ENCODE measurements around the gene FOSB. TPM values are rescaled to one million over a fixed set of nuclear protein-coding genes. Genes with fewer than 3 reads are reported as not detected.

Gene FOSB
- total and polyA plus RNA-seq, 9 of the 15 experiments (the other 6 are each of a cell fraction or from before 2014, with no cell fraction given) = 0.11 to 2.7 (median 0.73) TPM

DNA sequence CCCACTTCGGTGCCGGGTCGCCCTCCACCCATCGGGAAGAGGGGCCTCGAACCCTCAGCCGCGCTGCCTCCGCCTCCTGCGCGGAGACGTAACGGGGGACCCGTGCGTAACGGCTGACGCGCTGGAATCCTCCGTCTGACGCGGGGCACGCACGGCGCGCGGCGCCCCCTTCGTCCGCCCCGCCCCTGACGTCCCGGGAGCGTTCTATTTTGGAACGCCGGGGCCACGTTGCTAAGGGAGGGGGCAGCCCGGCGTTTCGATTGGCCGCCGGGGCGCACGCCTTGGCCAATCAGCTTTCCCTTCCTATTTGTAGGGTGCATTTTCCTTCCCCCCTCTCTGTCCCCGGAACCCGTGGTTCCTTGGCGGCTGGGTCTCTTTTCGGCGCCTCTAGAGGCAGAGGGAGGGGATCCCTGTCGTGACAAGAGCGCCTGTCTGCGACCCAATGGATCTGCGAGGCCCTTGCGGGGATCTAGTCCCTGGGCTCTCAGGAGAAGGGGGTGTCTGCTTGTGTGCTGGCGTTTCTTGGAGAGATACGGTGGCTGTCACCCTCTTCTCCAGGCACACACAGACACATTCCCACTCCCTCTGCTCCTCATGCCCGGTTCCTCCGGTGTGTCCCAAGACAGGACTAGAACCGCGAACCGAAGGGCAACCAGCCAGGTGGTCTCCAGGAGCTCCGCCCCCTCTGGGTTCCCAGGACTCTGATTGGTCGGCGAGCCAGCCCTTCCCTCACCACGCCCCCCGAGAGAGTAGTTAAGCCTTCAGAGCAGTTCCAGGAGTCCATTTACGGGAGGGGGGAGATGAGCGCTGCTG lies 1.5 kb downstream of the FOSB start (continued):
- TF ChIP-seq, protein P1, sequence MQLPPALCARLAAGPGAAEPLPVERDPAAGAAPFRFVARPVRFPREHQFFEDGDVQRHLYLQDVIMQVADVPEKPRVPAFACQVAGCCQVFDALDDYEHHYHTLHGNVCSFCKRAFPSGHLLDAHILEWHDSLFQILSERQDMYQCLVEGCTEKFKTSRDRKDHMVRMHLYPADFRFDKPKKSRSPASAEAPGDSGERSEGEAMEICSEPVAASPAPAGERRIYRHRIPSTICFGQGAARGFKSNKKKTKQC (CRISPR knock-in tag; IDR thresholded peaks at IDR 0.05) = no peak; the same call in 1 of the 2 replicates
- TF ChIP-seq PTRF (tag; IDR thresholded peaks at IDR 0.05) (no peak), PCBP2 (IDR thresholded peaks at IDR 0.05; ENCODE audit: low read depth, low read length, poor library complexity, severe bottlenecking) (no peak), WHSC1 (IDR thresholded peaks at IDR 0.05; ENCODE audit: low read length) (no peak), SP1 (CRISPR knock-in tag; IDR thresholded peaks at IDR 0.05) (peak; percentile 93), SREBF2 (CRISPR knock-in tag; IDR thresholded peaks at IDR 0.05) (0 out of 2 replicates have a peak, but pooled peaks have one; percentile 73), ZFPM2 (CRISPR knock-in tag; IDR thresholded peaks at IDR 0.05) (no peak), ARNT (IDR thresholded peaks at IDR 0.05) (no peak), PHB2 (IDR thresholded peaks at IDR 0.05; ENCODE audit: low read depth) (peak; percentile 45; the same call in 1 of the 2 replicates), CEBPZ (IDR thresholded peaks at IDR 0.05; ENCODE audit: borderline replicate concordance, low read depth, low read length) (no peak), ZNF12 (CRISPR knock-in tag; IDR thresholded peaks at IDR 0.05) (no peak), ATF1 (CRISPR knock-in tag; IDR thresholded peaks at IDR 0.05) (0 out of 2 replicates have a peak, but pooled peaks have one; percentile 41), ATF1 (tag; IDR thresholded peaks at IDR 0.05) (peak; percentile 97), KLF16 (IDR thresholded peaks at IDR 0.05) (no peak), BRCA1 (IDR thresholded peaks at IDR 0.05) (no peak), BRCA1 (CRISPR knock-in tag; IDR thresholded peaks at IDR 0.05) (no peak), FOXA3 (CRISPR knock-in tag; conservative IDR thresholded peaks at IDR 0.05 in 1 of 2, IDR thresholded peaks at IDR 0.05 in 1 of 2) (0 out of 4 replicates have a peak, but pooled peaks of 1 of the 2 experiments have one; percentile 45), ZNF197 (CRISPR knock-in tag; IDR thresholded peaks at IDR 0.05; ENCODE audit: low read depth) (no peak), SNRNP70 (optimal IDR thresholded peaks at IDR 0.05; ENCODE audit: low read depth, low read length) (no peak), JUN (IDR thresholded peaks at IDR 0.05; ENCODE audit: borderline replicate concordance, low read depth, low read length) (peak; percentile 45; the same call in 1 of the 2 replicates), JUN (CRISPR knock-in tag; IDR thresholded peaks at IDR 0.05; ENCODE audit: borderline replicate concordance) (no peak), RBM17 (IDR thresholded peaks at IDR 0.05; ENCODE audit: borderline replicate concordance, low read depth, low read length) (no peak), EZH2 (IDR thresholded peaks at IDR 0.05; ENCODE audit: borderline replicate concordance, low read depth, low read length) (no peak)
- TF ChIP-seq, protein P2, sequence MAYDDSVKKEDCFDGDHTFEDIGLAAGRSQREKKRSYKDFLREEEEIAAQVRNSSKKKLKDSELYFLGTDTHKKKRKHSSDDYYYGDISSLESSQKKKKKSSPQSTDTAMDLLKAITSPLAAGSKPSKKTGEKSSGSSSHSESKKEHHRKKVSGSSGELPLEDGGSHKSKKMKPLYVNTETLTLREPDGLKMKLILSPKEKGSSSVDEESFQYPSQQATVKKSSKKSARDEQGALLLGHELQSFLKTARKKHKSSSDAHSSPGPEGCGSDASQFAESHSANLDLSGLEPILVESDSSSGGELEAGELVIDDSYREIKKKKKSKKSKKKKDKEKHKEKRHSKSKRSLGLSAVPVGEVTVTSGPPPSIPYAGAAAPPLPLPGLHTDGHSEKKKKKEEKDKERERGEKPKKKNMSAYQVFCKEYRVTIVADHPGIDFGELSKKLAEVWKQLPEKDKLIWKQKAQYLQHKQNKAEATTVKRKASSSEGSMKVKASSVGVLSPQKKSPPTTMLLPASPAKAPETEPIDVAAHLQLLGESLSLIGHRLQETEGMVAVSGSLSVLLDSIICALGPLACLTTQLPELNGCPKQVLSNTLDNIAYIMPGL (CRISPR knock-in tag; IDR thresholded peaks at IDR 0.05) = no peak
